Panc1 (cell line): ENCODE results near the gene CPNE7. TPM values are rescaled to one million over a fixed set of nuclear protein-coding genes. Genes with fewer than 3 reads are reported as not detected.
A peak's percentile ranks its signal among the peaks of the same experiment; 100 is the strongest.

Source experiments
- ATAC-seq: fragments of 200-7000 bp; cut with Tn5 transposase; 2 replicates; pipeline ENCODE4 v1.9.1; 2020; ENCODE audit warnings: mild to moderate bottlenecking, moderate library complexity
- BruUV-seq: library from RNA; stranded (reverse); fragments of 400-500 nt; replicated peaks from 2 replicates; lab custom pipeline; 2021; lab: Mats Ljungman, UMichigan
- CTCF ChIA-PET: fragments of 300-600 bp; sonication (Branson Sonifier 250); formaldehyde crosslinking; loops from one replicate; lab custom pipeline; 2022; ENCODE audit warnings: antibody characterized with exemption; lab: Charles Lee
- POLR2A ChIA-PET: fragments of 300-600 bp; sonication (Branson Sonifier 250); formaldehyde crosslinking; loops from one replicate; lab custom pipeline; 2022; ENCODE audit warnings: antibody characterized with exemption; lab: Charles Lee
- DNase-seq: peaks from one replicate; pipeline ENCODE4 v3.0.0-alpha.2; 2010; ENCODE audit warnings: low read depth, low spot score
- H3K27ac ChIP-seq: 2 replicates; pipeline ENCODE4 v1.5.1; 2011; ENCODE audit warnings: mild to moderate bottlenecking, low read length, inconsistent platforms
- H3K27me3 ChIP-seq: fragments of 200-500 bp; sonication (Bioruptor generic); 2 replicates; pipeline ENCODE4 v1.6.0; 2014; ENCODE audit warnings: low read length, inconsistent platforms; ENCODE audit not compliant: control insufficient read depth, insufficient read depth
- H3K36me3 ChIP-seq: fragments of 200-500 bp; sonication (Bioruptor generic); 2 replicates; pipeline ENCODE4 v1.5.1; 2014; ENCODE audit warnings: inconsistent platforms, mild to moderate bottlenecking, low read length, moderate library complexity; ENCODE audit not compliant: control insufficient read depth, insufficient read depth
- H3K4me1 ChIP-seq: 2 replicates; pipeline ENCODE4 v1.5.1; 2011; ENCODE audit warnings: inconsistent platforms, mild to moderate bottlenecking, low read length, moderate library complexity; ENCODE audit not compliant: control insufficient read depth, insufficient read depth
- H3K4me3 ChIP-seq, 2 experiments: 2 replicates each; pipeline ENCODE4 v1.5.1; 2011 to 2012; ENCODE audit warnings: low read depth in 2 of 2, low read length in 2 of 2, mild to moderate bottlenecking in 2 of 2, inconsistent platforms in 1 of 2, moderate library complexity in 1 of 2
- H3K9me3 ChIP-seq: fragments of 200-500 bp; sonication (Bioruptor generic); 2 replicates; pipeline ENCODE4 v1.5.1; 2014; ENCODE audit warnings: low read depth, mild to moderate bottlenecking, inconsistent platforms, low read length, moderate library complexity; ENCODE audit not compliant: control insufficient read depth, insufficient read depth
- POLR2AphosphoS5 ChIP-seq: IDR thresholded peaks from 2 replicates; pipeline ENCODE4 v1.6.1; 2012; ENCODE audit warnings: mild to moderate bottlenecking, low read depth, low read length, moderate library complexity
- SIN3A ChIP-seq: IDR thresholded peaks from 2 replicates; pipeline ENCODE4 v1.6.1; 2012; ENCODE audit warnings: low read depth, mild to moderate bottlenecking, low read length, moderate library complexity, borderline replicate concordance; ENCODE audit not compliant: insufficient read depth
- TCF7L2 ChIP-seq: IDR thresholded peaks from 2 replicates; pipeline ENCODE4 v1.6.1; 2011; ENCODE audit warnings: mild to moderate bottlenecking, low read depth, low read length, inconsistent platforms
- in situ Hi-C: cut with HindIII; loops from 2 replicates; pipeline ENCODE4 v1.10.0; 2016; ENCODE audit warnings: low sequenced_read_pairs, low pct_unique_long_range_greater_than_20kb
- intact Hi-C: fragments of 100-400 bp; cut with micrococcal nuclease; formaldehyde crosslinking; loops from one replicate; pipeline ENCODE4 v1.10.0; 2022; ENCODE audit not compliant: unreplicated experiment
- total RNA-seq: library from RNA; stranded (reverse); gene quantifications from one replicate; pipeline ENCODE4 v1.2.1, GENCODE V29; 2021; ENCODE audit not compliant: unreplicated experiment
- TF ChIP-seq, protein P1 (sequence below), 2 experiments: IDR thresholded peaks; 2 replicates each; pipeline ENCODE4 v1.6.1; 2011 to 2012; ENCODE audit warnings: low read depth in 2 of 2, control low read depth in 1 of 2, low read length in 1 of 2, mild to moderate bottlenecking in 1 of 2, moderate library complexity in 1 of 2; ENCODE audit not compliant: insufficient read depth in 1 of 2
- TF ChIP-seq, protein P2 (sequence below): fragments of 450-650 bp; IDR thresholded peaks from 2 replicates; pipeline ENCODE4 v1.5.1; 2017; ENCODE audit warnings: mild to moderate bottlenecking

CPNE7 gene
- total RNA-seq, 1 experiment from 2014 or later: 32.7 TPM

DNA sequence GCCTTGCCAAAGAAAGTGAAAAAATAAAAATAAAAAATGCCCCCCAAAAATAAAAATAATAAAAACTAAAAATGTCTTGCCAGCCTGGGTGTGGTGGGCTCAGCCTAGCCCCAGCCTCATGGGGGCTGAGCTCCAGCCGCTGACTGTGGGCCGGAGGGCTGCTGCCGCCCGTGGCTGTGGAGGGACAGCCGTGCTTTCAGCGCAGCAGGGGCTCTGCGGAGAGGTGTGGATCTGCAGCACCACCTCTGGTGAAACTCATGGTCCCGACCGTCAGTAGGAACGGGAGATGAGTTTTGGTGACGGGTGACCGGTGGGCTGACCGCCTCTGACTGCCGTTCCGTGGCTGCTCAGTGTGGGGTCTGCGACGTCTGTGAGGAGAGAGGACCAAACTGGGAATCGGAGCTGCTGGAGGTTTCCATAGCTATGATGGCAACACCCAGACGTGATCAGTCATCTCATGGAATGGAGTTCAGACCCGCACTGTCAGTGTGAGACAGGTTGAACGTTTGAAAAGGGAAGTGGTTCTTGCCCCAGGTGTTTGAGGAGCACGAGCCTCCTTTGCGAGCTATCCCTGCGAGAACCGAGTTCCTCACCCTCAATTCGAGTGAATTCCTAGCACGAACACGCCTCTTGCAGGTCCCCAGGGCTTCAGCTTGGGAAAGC lies 27.1 kb upstream of the CPNE7 start:
- Histone ChIP-seq H3K4me1 (no peaks in the 10 kb centered on the region), H3K27me3 (no peaks in the 10 kb centered on the region), H3K27ac (no peak overlapping the region), H3K36me3 (peaks cover 5% of the 10 kb centered on the region; the same call in 1 of the 2 replicates), H3K9me3 (no peaks in the 10 kb centered on the region), H3K4me3 (no peak overlapping the region)
- ChIA-PET CTCF (no interaction called here), POLR2A (no interaction called here)
- BruUV-seq: TSS peak; percentile 42
- no peak for TF ChIP-seq POLR2AphosphoS5
- TF ChIP-seq, protein P1, sequence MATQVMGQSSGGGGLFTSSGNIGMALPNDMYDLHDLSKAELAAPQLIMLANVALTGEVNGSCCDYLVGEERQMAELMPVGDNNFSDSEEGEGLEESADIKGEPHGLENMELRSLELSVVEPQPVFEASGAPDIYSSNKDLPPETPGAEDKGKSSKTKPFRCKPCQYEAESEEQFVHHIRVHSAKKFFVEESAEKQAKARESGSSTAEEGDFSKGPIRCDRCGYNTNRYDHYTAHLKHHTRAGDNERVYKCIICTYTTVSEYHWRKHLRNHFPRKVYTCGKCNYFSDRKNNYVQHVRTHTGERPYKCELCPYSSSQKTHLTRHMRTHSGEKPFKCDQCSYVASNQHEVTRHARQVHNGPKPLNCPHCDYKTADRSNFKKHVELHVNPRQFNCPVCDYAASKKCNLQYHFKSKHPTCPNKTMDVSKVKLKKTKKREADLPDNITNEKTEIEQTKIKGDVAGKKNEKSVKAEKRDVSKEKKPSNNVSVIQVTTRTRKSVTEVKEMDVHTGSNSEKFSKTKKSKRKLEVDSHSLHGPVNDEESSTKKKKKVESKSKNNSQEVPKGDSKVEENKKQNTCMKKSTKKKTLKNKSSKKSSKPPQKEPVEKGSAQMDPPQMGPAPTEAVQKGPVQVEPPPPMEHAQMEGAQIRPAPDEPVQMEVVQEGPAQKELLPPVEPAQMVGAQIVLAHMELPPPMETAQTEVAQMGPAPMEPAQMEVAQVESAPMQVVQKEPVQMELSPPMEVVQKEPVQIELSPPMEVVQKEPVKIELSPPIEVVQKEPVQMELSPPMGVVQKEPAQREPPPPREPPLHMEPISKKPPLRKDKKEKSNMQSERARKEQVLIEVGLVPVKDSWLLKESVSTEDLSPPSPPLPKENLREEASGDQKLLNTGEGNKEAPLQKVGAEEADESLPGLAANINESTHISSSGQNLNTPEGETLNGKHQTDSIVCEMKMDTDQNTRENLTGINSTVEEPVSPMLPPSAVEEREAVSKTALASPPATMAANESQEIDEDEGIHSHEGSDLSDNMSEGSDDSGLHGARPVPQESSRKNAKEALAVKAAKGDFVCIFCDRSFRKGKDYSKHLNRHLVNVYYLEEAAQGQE (IDR thresholded peaks at IDR 0.05; ENCODE audit: insufficient read depth in 1 of 2, low read depth in 2 of 2, low read length in 1 of 2): no peak
- no peak for TF ChIP-seq SIN3A
- no peak for TF ChIP-seq TCF7L2
- TF ChIP-seq, protein P2, sequence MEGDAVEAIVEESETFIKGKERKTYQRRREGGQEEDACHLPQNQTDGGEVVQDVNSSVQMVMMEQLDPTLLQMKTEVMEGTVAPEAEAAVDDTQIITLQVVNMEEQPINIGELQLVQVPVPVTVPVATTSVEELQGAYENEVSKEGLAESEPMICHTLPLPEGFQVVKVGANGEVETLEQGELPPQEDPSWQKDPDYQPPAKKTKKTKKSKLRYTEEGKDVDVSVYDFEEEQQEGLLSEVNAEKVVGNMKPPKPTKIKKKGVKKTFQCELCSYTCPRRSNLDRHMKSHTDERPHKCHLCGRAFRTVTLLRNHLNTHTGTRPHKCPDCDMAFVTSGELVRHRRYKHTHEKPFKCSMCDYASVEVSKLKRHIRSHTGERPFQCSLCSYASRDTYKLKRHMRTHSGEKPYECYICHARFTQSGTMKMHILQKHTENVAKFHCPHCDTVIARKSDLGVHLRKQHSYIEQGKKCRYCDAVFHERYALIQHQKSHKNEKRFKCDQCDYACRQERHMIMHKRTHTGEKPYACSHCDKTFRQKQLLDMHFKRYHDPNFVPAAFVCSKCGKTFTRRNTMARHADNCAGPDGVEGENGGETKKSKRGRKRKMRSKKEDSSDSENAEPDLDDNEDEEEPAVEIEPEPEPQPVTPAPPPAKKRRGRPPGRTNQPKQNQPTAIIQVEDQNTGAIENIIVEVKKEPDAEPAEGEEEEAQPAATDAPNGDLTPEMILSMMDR: no peak
- ATAC-seq: no peak
- no peak for DNase-seq
- intact Hi-C loops: no loop called here
- in situ Hi-C loops: no loop called here

DNA sequence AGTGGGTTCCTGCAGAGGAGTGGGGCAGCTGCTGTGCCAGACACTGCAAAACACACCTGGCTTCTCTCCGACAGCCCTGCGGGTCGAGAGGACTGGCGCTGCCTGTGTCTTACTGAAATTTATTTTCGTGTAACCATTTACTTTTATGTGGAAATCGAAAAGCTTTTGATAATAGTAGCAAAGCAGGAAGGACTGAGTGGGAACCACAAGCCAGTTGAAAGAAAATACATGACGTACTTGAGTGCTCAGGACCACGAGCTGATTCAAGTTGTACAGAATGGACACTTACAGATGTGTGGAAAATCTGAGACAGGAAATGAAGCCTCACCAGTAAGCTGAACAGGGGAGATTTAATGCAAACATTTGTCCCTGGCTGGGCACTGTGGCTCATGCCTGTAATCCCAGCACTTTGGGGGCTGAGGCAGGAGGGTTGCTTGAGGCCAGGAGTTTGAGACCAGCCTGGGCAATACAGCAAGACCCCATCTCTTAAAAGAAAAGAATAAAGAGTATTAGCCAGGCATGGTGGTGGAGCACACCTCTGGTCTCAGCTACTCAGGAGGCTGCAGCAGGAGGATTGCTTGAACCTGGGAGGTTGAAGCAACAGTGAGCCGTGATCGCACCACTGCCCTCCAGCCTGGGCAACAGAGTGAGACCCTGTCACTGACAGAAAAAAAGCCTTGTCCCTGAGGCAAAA lies 26.4 kb upstream of the CPNE7 start:
- intact Hi-C loops: no loop called here

More for the DNA sequence above, 26.4 kb upstream of the CPNE7 start:
- Histone ChIP-seq H3K27ac (no peak overlapping the region), H3K4me1 (no peaks in the 10 kb centered on the region), H3K36me3 (peaks cover 5% of the 10 kb centered on the region; the same call in 1 of the 2 replicates), H3K9me3 (no peaks in the 10 kb centered on the region), H3K27me3 (no peaks in the 10 kb centered on the region), H3K4me3 (no peak overlapping the region)
- ChIA-PET POLR2A (no interaction called here), CTCF (no interaction called here)
- no peak for DNase-seq
- no peak for ATAC-seq
- TF ChIP-seq TCF7L2: no peak
- TF ChIP-seq, protein P2: no peak
- TF ChIP-seq, protein P1 (IDR thresholded peaks at IDR 0.05; ENCODE audit: insufficient read depth in 1 of 2, low read depth in 2 of 2, low read length in 1 of 2): no peak
- TF ChIP-seq POLR2AphosphoS5: no peak
- TF ChIP-seq SIN3A: no peak
- no TSS peak for BruUV-seq
- in situ Hi-C loops: no loop called here
